Measurements from ENCODE around the gene SEPTIN5. TPM values are rescaled to one million over a fixed set of nuclear protein-coding genes. Genes with fewer than 3 reads are reported as not detected.

The SEPTIN5 gene
- total RNA-seq, 2 donors from 2014 or later, result 47.7 to 147 TPM

DNA sequence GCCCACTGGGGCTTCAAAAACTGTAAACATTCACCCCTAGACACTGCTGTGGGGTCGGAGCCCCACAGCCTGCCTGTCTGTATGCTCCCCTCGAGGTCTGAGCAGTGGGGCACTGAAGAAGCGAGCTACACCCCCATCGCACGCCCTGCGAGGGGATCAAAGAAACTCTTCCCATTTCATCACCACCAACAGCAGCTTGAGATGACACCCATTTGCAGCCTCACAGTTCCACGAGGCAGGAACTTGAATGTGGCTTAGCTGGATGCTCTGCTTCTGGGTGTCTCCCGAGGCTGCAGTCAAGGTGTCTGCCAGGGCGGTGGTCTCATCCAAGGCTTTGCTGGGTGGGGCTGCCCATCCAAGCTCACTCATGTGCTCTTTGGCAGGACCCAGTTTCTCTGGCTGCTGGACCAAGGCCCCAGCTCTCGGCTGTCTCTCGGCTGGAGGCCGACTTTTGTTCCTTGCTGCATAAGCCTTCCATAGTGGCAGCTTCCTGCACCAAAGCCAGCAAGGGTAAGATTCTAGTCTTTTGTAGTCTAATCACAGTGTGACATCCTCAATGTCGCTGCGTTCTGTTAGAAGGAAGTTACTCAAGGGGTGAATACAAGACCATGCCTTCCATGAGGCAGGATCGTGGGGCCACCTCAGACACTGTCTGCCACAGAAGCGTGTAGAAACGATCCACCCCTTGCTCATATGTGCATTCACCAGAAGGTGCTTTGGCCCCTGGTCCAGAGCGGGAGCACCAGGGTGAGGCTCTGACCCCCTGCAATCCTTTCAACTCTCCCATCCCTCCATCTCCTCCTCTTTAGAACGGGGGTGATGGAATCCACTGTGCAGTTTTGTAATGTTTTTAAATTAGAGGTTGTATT, 46.2 kb upstream of the SEPTIN5 start:
- H3K27ac ChIP-seq, result no peak overlapping the region
- ATAC-seq (ENCODE audit: insufficient number of reproducible peaks, low FRiP score, low read depth), result no peak

DNA sequence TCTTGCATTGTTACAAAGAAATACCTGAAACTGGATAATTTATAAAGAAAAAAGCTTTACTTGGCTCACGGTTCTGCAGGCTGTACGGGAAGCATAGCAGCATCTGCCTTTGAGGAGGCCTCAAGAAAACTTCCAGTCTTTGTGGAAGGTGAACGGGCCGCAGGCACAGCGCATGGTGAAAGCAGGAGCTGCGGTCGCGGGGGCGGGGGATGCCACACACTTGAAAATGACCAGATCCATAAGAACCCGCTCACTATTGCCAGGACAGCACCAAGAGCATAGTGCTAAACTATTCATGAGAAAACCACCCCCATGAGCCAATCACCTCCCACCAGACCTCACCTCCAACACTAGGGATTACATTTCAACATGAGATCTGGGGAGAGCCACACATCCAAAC, 45.6 kb upstream of the SEPTIN5 start:
- no peaks in the 10 kb centered on the region for H3K9me3 ChIP-seq
- DNase-seq (ENCODE audit: low spot score) (no peak), ATAC-seq (ENCODE audit: insufficient number of reproducible peaks, low FRiP score, low read depth) (no peak)
- TF ChIP-seq, protein P1, sequence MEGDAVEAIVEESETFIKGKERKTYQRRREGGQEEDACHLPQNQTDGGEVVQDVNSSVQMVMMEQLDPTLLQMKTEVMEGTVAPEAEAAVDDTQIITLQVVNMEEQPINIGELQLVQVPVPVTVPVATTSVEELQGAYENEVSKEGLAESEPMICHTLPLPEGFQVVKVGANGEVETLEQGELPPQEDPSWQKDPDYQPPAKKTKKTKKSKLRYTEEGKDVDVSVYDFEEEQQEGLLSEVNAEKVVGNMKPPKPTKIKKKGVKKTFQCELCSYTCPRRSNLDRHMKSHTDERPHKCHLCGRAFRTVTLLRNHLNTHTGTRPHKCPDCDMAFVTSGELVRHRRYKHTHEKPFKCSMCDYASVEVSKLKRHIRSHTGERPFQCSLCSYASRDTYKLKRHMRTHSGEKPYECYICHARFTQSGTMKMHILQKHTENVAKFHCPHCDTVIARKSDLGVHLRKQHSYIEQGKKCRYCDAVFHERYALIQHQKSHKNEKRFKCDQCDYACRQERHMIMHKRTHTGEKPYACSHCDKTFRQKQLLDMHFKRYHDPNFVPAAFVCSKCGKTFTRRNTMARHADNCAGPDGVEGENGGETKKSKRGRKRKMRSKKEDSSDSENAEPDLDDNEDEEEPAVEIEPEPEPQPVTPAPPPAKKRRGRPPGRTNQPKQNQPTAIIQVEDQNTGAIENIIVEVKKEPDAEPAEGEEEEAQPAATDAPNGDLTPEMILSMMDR (IDR thresholded peaks at IDR 0.05), result no peak
- peaks cover 4 to 33% of the 10 kb centered on the region in 2 donors for H3K4me1 ChIP-seq (ENCODE audit: control insufficient read depth in 1 of 2, low read depth in 2 of 2)
- no peaks in the 10 kb centered on the region for H3K36me3 ChIP-seq
- no peak overlapping the region for H3K27ac ChIP-seq
- H3K27me3 ChIP-seq (replicated peaks; ENCODE audit: insufficient read depth), result no peaks in the 10 kb centered on the region
- no peak overlapping the region for H3K4me3 ChIP-seq

More for the DNA sequence above, 46.2 kb upstream of the SEPTIN5 start:
- Histone ChIP-seq H3K4me3 (no peak overlapping the region), H3K4me1 (ENCODE audit: control insufficient read depth in 1 of 2, low read depth in 2 of 2) (peaks cover 10 to 39% of the 10 kb centered on the region in 2 donors), H3K9me3 (no peaks in the 10 kb centered on the region), H3K36me3 (no peaks in the 10 kb centered on the region), H3K27me3 (replicated peaks; ENCODE audit: insufficient read depth) (no peaks in the 10 kb centered on the region)
- DNase-seq (ENCODE audit: low spot score), result no peak
- TF ChIP-seq, protein P1 (IDR thresholded peaks at IDR 0.05), result no peak

DNA sequence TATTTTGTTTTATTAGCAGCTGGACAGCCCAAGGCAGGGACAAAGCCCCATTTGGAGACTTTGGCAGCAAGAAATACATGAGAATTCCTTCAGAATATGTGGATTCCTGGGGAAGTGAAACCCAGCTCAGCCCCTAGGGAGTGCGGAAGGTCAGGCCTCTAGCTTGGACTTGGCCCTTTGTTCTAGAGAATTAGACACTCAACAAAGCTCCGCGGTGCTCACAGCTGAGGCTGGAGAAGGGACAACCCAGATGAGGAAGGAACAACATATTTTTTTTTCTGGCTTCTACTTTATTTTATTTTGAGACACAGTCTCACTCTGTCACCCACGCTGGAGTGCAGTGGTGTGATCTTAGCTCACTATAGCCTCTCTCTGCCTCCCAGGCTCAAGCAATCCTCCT, 44.7 kb upstream of the SEPTIN5 start:
- ATAC-seq (ENCODE audit: insufficient number of reproducible peaks, low FRiP score, low read depth) (no peak), DNase-seq (ENCODE audit: low spot score) (no peak)
- no peaks in the 10 kb centered on the region for H3K27me3 ChIP-seq (replicated peaks; ENCODE audit: insufficient read depth)
- TF ChIP-seq, protein P1 (IDR thresholded peaks at IDR 0.05), result no peak
- no peaks in the 10 kb centered on the region for H3K9me3 ChIP-seq
- no peak overlapping the region for H3K4me3 ChIP-seq
- no peak overlapping the region for H3K27ac ChIP-seq
- no peaks in the 10 kb centered on the region for H3K36me3 ChIP-seq
- H3K4me1 ChIP-seq (ENCODE audit: control insufficient read depth in 1 of 2, low read depth in 2 of 2), result peaks cover 0 to 25% of the 10 kb centered on the region in 2 donors

DNA sequence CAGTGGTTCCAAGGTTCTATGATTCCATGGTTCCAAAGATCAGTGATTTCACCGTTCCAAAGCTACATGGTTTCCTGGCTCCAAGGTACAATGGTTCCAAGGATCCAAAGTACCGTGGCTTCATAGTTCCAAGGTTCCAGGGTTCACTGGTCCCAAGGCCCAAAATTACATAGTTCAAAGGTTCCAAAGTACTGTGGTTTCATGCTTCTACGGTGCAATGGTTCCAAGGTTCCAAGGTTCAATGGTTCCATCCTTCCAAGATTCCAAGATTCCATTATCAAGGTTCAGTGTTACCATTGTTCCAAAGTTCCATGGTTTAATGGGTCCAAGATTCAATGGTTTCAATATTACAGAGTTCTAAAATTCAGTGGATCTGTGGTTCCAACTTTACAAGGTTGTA, 43.0 kb upstream of the SEPTIN5 start:
- Histone ChIP-seq H3K9me3 (no peaks in the 10 kb centered on the region), H3K36me3 (no peaks in the 10 kb centered on the region), H3K27me3 (replicated peaks; ENCODE audit: insufficient read depth) (no peaks in the 10 kb centered on the region), H3K27ac (no peak overlapping the region), H3K4me1 (ENCODE audit: control insufficient read depth in 1 of 2, low read depth in 2 of 2) (peaks cover 0 to 12% of the 10 kb centered on the region in 2 donors), H3K4me3 (no peak overlapping the region)
- DNase-seq (ENCODE audit: low spot score) (no peak), ATAC-seq (ENCODE audit: insufficient number of reproducible peaks, low FRiP score, low read depth) (no peak)
- TF ChIP-seq, protein P1 (IDR thresholded peaks at IDR 0.05), result no peak

DNA sequence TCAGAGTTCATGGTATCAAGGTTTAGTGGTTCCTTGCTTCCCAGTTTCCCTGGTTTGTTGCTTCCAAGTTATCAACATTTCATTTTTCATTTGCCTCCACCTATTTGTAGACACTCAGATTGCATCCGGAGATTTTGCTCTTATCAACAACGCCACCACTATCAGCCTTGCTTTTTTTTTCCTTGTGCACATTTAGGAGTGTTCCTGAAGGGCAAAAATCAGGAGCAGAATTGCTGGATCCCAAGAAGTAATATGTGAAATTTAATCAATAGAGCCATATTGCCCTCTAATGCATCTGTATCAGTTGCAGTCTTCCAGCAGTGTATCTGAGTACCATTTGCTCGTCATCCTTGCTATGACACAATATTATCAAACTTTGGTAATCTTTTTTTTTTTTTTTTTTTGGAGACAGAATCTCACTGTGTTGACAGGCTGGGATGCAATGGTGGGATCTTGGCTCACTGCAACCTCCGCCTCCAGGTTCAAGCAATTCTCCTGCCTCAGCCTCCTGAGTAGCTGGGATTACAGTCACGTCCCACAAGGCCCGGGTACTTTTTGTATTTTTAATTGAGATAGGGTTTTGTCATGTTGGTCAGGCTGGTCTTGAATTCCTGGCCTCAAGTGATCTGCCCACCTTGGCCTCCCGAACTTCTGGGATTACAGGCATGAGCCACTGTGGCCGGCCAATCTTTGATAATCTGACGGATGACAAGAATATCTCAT, 42.1 kb upstream of the SEPTIN5 start:
- H3K4me3 ChIP-seq, result no peak overlapping the region
- DNase-seq (ENCODE audit: low spot score) (no peak), ATAC-seq (ENCODE audit: insufficient number of reproducible peaks, low FRiP score, low read depth) (no peak)
- H3K36me3 ChIP-seq, result no peaks in the 10 kb centered on the region
- no peaks in the 10 kb centered on the region for H3K27me3 ChIP-seq (replicated peaks; ENCODE audit: insufficient read depth)
- no peak overlapping the region for H3K27ac ChIP-seq
- TF ChIP-seq, protein P1 (IDR thresholded peaks at IDR 0.05), result no peak
- peaks cover 0 to 3% of the 10 kb centered on the region in 2 donors for H3K4me1 ChIP-seq (ENCODE audit: control insufficient read depth in 1 of 2, low read depth in 2 of 2)
- H3K9me3 ChIP-seq, result no peaks in the 10 kb centered on the region

Data from thoracic aorta (tissue), 2 donors.